HFFc6 (cell line): ENCODE results near the gene PUS1. TPM values are rescaled to one million over a fixed set of nuclear protein-coding genes. Genes with fewer than 3 reads are reported as not detected.

Experiments used
- DNase-seq: peaks from one replicate; pipeline ENCODE4 v3.0.0-alpha.2; 2018
- H3K27ac Mint-ChIP-seq: 2 replicates; pipeline ENCODE4 v1.8.0; 2020; ENCODE audit warnings: mild to moderate bottlenecking, mixed read lengths
- H3K27me3 Mint-ChIP-seq: 2 replicates; pipeline ENCODE4 v1.8.0; 2021; ENCODE audit warnings: mild to moderate bottlenecking, moderate library complexity, mixed read lengths; ENCODE audit not compliant: insufficient read depth
- H3K36me3 Mint-ChIP-seq: 2 replicates; pipeline ENCODE4 v1.8.0; 2021; ENCODE audit warnings: low read depth, mixed read lengths
- H3K4me1 Mint-ChIP-seq: 2 replicates; pipeline ENCODE4 v1.8.0; 2020; ENCODE audit warnings: low read depth, mixed read lengths
- H3K4me3 Mint-ChIP-seq: 2 replicates; pipeline ENCODE4 v1.8.0; 2020; ENCODE audit warnings: mild to moderate bottlenecking, moderate library complexity, mixed read lengths
- H3K9me3 Mint-ChIP-seq: 2 replicates; pipeline ENCODE4 v1.8.0; 2020; ENCODE audit warnings: mild to moderate bottlenecking, mixed read lengths
- total RNA-seq, 6 experiments: library from RNA; stranded (reverse); fragmentation: NEBNext Ultra II Directional; extraction: Animal tissue kit (Norgen Biotek cat#: 25700); gene quantifications; 2 replicates in 1 of 6; 3 replicates in 5 of 6; pipeline ENCODE4 v1.2.3, GENCODE V29; 2021
- TF ChIP-seq, protein P1 (sequence below): fragments of 200-600 bp; sonication (generic); IDR thresholded peaks from 2 replicates; pipeline ENCODE4 v1.5.0; 2021; ENCODE audit warnings: antibody characterized with exemption, mild to moderate bottlenecking

PUS1 gene
- total RNA-seq, 6 experiments from 2014 or later, result 26.2 to 37.7 (median 29.8) TPM

DNA sequence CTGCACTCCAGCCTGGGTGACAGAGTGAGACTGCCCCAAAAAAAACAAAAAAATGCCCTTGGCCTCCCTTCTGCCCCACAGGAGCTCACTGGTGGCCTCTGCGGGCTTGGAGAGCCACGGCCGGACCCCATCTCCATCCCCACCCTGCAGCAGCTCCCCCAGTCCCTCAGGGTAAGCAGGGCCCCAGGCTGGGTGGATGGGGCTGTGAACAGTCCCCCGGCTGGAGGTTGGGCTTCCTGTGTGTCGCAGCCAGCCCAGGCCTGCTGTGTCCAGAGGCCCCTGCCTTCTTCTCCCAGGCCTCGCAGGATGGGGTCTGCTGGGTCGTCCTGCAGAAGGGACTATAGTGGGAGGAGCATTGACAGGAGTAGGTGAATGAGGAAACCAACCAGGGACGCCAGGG, 15.4 kb upstream of the PUS1 start:
- no peak overlapping the region for H3K4me3 Mint-ChIP-seq
- TF ChIP-seq, protein P1, sequence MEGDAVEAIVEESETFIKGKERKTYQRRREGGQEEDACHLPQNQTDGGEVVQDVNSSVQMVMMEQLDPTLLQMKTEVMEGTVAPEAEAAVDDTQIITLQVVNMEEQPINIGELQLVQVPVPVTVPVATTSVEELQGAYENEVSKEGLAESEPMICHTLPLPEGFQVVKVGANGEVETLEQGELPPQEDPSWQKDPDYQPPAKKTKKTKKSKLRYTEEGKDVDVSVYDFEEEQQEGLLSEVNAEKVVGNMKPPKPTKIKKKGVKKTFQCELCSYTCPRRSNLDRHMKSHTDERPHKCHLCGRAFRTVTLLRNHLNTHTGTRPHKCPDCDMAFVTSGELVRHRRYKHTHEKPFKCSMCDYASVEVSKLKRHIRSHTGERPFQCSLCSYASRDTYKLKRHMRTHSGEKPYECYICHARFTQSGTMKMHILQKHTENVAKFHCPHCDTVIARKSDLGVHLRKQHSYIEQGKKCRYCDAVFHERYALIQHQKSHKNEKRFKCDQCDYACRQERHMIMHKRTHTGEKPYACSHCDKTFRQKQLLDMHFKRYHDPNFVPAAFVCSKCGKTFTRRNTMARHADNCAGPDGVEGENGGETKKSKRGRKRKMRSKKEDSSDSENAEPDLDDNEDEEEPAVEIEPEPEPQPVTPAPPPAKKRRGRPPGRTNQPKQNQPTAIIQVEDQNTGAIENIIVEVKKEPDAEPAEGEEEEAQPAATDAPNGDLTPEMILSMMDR, result no peak
- no peaks in the 10 kb centered on the region for H3K36me3 Mint-ChIP-seq
- no peak overlapping the region for H3K27ac Mint-ChIP-seq
- DNase-seq, result no peak
- peaks cover 12% of the 10 kb centered on the region for H3K4me1 Mint-ChIP-seq
- H3K27me3 Mint-ChIP-seq, result no peaks in the 10 kb centered on the region; the same call in 1 of the 2 replicates
- H3K9me3 Mint-ChIP-seq, result no peaks in the 10 kb centered on the region

DNA sequence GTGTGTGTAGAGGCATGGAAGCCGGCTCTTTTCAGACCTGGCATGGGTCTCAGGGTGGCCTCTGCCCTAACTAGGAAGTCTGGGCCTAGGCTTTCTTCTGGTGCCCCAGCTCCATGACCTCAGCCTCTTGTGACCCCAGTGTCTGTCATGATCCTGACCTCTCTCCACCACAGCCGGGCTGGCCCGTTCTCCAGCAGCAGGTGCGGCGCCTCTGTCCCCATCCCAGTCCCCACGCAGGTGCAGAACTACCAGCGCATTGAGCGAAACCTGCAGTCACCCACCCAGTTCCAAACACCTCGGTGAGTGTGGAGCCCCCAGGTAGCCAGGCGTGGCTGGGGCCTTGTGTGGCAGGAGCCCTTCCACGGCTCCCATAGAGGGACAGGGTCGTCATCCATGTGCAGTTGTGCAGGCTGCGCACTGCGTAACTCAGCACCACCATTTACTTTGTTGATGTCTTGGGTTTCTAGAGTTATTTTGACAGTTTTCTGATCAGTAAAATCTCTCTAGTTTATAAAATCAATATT, 14.8 kb upstream of the PUS1 start:
- Mint-ChIP-seq H3K4me3 (no peak overlapping the region), H3K9me3 (no peaks in the 10 kb centered on the region), H3K27ac (no peak overlapping the region), H3K27me3 (no peaks in the 10 kb centered on the region; the same call in 1 of the 2 replicates), H3K4me1 (peaks cover 12% of the 10 kb centered on the region), H3K36me3 (no peaks in the 10 kb centered on the region)
- DNase-seq, result no peak
- TF ChIP-seq, protein P1, result no peak

DNA sequence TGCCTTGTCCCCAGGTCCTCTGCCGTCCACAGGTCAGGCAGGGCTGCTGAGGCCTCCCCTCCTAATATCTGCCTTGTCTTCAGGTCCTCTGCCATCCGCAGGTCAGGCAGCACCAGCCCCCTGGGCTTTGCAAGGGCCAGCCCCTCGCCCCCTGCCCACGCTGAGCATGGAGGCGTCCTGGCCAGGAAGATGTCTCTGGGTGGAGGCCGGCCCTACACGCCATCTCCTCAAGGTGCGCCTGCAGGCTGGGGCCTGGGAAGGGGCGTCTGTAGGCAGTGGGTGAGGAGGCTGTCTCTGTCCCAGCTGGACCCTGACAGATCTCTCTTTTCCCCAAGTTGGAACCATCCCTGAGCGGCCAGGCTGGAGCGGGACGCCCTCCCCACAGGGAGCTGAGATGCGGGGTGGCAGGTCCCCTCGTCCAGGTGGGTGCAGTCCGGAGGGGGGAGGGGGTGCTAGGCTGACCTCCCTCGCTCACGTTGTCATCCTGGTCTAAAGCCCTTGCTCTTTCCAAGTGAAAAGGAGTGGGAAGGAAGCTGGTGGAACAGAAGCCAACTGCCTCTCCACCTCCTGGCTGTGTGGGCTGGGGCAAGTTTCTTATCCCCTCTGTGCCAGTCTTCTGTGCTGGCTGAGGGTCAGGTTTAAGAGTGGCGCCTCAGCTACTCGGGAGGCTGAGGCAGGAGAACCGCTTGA, 13.9 kb upstream of the PUS1 start:
- no peak overlapping the region for H3K27ac Mint-ChIP-seq
- no peaks in the 10 kb centered on the region for H3K36me3 Mint-ChIP-seq
- no peak overlapping the region for H3K4me3 Mint-ChIP-seq
- TF ChIP-seq, protein P1, result no peak
- peaks cover 12% of the 10 kb centered on the region for H3K4me1 Mint-ChIP-seq
- no peaks in the 10 kb centered on the region for H3K9me3 Mint-ChIP-seq
- H3K27me3 Mint-ChIP-seq, result no peaks in the 10 kb centered on the region; the same call in 1 of the 2 replicates
- DNase-seq, result no peak

DNA sequence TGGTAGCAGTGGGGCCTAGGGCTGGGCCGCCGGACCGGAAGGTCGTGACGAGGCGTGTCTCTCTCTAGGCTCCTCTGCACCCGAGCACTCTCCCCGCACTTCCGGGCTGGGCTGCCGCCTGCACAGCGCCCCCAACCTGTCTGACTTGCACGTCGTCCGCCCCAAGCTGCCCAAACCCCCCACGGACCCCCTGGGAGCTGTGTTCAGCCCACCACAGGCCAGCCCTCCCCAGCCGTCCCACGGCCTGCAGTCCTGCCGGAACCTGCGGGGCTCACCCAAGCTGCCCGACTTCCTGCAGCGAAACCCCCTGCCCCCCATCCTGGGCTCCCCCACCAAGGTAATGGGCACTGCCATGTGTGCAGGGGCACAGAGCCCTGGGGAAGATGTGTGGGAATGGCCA, 13.3 kb upstream of the PUS1 start:
- DNase-seq, result no peak
- Mint-ChIP-seq H3K36me3 (no peaks in the 10 kb centered on the region), H3K4me3 (no peak overlapping the region), H3K9me3 (no peaks in the 10 kb centered on the region), H3K4me1 (peaks cover 12% of the 10 kb centered on the region), H3K27ac (no peak overlapping the region), H3K27me3 (no peaks in the 10 kb centered on the region)
- TF ChIP-seq, protein P1, result 0 out of 2 replicates have a peak, but pooled peaks have one; percentile 24

DNA sequence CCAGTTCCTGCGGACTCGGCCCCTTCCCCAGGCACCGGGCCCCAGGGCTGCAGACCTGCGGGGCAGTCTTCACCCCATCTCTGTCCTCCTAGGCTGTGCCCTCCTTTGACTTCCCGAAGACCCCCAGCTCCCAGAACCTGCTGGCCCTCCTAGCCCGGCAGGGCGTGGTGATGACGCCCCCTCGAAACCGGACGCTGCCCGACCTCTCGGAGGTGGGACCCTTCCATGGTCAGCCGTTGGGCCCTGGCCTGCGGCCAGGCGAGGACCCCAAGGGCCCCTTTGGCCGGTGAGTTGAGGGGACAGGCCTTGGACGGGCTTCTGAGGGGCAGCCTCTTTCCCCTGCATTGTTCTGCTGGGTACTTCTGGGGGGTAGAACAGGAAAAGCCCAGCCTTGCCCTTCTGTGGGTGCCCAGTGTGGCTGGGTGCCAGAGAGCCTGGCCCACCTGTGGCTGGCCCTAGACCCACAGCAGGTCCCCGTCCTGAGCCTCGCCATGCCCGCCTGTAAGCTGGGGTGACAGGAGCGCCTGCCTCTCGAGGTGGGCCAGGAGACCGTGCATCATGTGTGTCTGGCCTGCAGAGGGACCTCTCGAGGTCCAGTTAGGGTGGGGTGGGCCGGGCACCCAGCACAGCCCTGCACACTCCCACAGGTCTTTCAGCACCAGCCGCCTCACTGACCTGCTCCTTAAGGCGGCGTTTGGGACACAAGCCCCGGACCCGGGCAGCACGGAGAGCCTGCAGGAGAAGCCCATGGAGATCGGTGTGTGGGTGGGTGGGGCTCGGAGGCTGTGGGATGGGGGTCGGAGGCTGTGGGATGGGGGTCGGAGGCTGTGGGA, 12.6 kb upstream of the PUS1 start:
- H3K36me3 Mint-ChIP-seq, result no peaks in the 10 kb centered on the region
- no peak overlapping the region for H3K4me3 Mint-ChIP-seq
- H3K27ac Mint-ChIP-seq, result no peak overlapping the region
- DNase-seq, result no peak
- H3K27me3 Mint-ChIP-seq, result no peaks in the 10 kb centered on the region
- no peaks in the 10 kb centered on the region for H3K9me3 Mint-ChIP-seq
- TF ChIP-seq, protein P1, result 0 out of 2 replicates have a peak, but pooled peaks have one; percentile 7
- peaks cover 12% of the 10 kb centered on the region for H3K4me1 Mint-ChIP-seq
